Ovary (tissue), 9 donors: ENCODE measurements around the gene THEMIS2. TPM values are rescaled to one million over a fixed set of nuclear protein-coding genes. Genes with fewer than 3 reads are reported as not detected.

Source experiments
- DNase-seq, 5 donors: peaks; one replicate each; pipeline ENCODE4 v3.0.0-alpha.2; 2019 to 2020
- H3K27ac ChIP-seq, 2 donors: fragments of 200-600 bp; one replicate each; pipeline versions ENCODE4 v1.5.1 to v1.8.0; 2019 to 2022
- H3K27me3 ChIP-seq: fragments of 200-600 bp; one replicate; pipeline ENCODE4 v1.8.0; 2022
- H3K36me3 ChIP-seq: fragments of 200-600 bp; sonication (generic); one replicate; pipeline ENCODE4 v1.5.1; 2019
- H3K4me1 ChIP-seq: one replicate; pipeline ENCODE4 v1.8.1; 2013; ENCODE audit warnings: mild to moderate bottlenecking, moderate library complexity; ENCODE audit not compliant: insufficient read depth
- H3K4me3 ChIP-seq: fragments of 200-600 bp; sonication (generic); one replicate; pipeline ENCODE4 v1.5.1; 2017
- H3K9me3 ChIP-seq, 2 donors: fragments of 200-600 bp in 1 of 2; sonication (generic) in 1 of 2; one replicate each; pipeline versions ENCODE4 v1.5.1 to v1.8.1; 2013 to 2019; ENCODE audit warnings: mild to moderate bottlenecking in 1 of 2, moderate library complexity in 1 of 2
- CTCF ChIP-seq, 3 donors: fragments of 450-650 bp in 2 of 3; fragments of 200-600 bp in 1 of 3; IDR thresholded peaks; one replicate each; pipeline versions ENCODE4 v1.5.1 to v1.8.0; 2016 to 2022; ENCODE audit warnings: antibody characterized with exemption in 3 of 3, mild to moderate bottlenecking in 1 of 3
- EP300 ChIP-seq: sonication (generic); formaldehyde crosslinking; IDR thresholded peaks from one replicate; pipeline ENCODE4 v1.6.1; 2017; ENCODE audit warnings: antibody characterized with exemption
- POLR2A ChIP-seq: fragments of 450-650 bp; IDR thresholded peaks from one replicate; pipeline ENCODE4 v1.6.1; 2017; ENCODE audit warnings: antibody characterized with exemption, mild to moderate bottlenecking, moderate library complexity
- WGBS, 3 donors: extraction: QIAGEN DNeasy Blood & Tissue Kit in 1 of 3; methylation state at CpG; one replicate each; pipeline versions ENCODE4 v1.1.5 to v1.1.7; 2013 to 2017; 5-methylcytosine and 5-hydroxymethylcytosine counted together
- intact Hi-C, 4 donors: fragments of 100-400 bp; cut with DNase I; formaldehyde crosslinking; loops; one replicate each; pipeline versions ENCODE4 v1.11.0 to v1.15.1; 2022 to 2023
- polyA plus RNA-seq, 2 donors: library from polyadenylated mRNA; stranded (reverse); fragments of 200-250 nt in 1 of 2; fragments of 350-450 nt in 1 of 2; fragmentation: Illumina TruSeq in 1 of 2; extraction: RNeasy Lipid Tissue Mini Kit (QIAGEN cat#74804) in 1 of 2; gene quantifications; one replicate each; pipeline ENCODE4 v1.2.3, GENCODE V29; 2013 to 2014
- total RNA-seq, 7 donors: library from RNA; depleted of rRNA in 2 of 7; stranded (reverse); fragments of >200 nt in 2 of 7; fragmentation: NEBNext Ultra II Directional in 3 of 7; extraction: Animal tissue kit (Norgen Biotek cat#: 25700) in 3 of 7; gene quantifications; one replicate each; pipeline versions ENCODE4 v1.1.0 to v1.2.4, GENCODE V29; 2016 to 2023
- donor health status: DM: no; HTN: no; CAD: no; lungs with moderate emphysema.
- donor health status: DM: no; HTN: no; CAD: no.
- donor health status: Bipolar disorder and iron deficiency.
- donor health status: DM: yes; HTN: yes; CAD: no.
- donor health status: DM: no; HTN: no; CAD: no.
- donor health status: DM: yes; HTN: yes; CAD: no.

Gene THEMIS2
- total and polyA plus RNA-seq, 9 donors: 2.7 to 16.9 (median 7.8) TPM

DNA sequence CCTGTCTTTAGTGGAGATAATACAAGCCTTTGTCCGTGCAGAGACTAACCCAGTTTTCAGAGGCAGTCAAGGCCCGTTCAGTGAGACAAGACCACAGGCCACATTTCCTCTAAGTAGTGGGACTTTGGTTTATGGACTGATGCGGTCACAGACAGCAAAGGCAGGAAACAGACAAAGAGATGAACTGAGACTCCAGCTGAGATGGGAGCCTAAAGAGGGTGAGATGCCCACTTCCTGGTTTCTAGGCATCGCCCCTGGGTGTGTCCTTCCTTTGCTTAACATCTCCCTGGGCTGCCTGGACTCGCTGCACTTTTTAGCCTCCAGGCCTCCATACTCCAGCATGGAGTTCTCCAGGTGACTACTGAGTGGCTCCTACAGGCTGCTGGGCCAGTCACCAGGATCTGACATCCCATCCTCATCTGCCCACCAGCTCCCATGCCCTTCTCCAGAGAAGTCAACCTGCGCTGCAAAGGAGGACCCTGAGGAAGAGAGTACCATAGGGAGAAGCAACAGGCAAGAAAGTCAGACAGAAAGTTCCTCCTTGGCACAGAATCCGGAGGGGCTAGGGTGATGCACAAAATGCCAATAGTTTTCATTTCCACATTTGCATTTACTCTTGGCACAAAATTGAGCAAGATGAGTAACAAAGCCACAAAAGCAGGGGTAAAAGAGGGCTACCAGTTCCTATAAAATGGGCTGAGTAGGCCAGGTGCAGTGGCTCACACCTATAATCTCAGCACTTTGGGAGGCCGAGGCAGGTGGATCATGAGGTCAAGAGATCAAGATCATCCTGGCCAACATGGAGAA is 15.1 kb downstream of the THEMIS2 start:
- 84 to 92% (median 86%) methylated on average over 8 of the region's 8 CpGs for WGBS, 3 donors

DNA sequence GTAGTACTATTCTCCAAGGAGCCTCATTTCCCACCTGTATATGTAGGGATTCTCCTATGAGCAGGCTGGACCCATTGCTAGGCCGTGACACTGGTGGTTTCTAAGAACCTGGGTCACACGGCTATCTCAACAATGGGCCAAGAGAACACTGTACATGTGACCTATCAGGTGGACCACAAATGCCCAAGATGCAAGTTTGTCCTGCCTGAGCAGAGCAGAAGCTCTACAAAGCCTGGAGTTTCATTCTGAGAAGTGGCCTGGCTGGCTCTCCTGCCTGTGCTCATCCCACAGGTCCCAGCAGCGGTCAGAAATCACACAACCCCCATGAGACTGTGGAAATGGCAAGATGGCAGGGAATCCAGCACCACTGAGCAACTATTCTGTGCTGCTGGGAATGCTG is 17.2 kb downstream of the THEMIS2 start:
- H3K36me3 ChIP-seq: no peaks in the 10 kb centered on the region
- H3K27ac ChIP-seq: no peak overlapping the region
- 88 to 95% (median 95%) methylated on average over 3 of the region's 3 CpGs for WGBS, 3 donors

More for the DNA sequence above, 15.1 kb downstream of the THEMIS2 start:
- H3K4me3 ChIP-seq: no peak overlapping the region
- no peaks in the 10 kb centered on the region for H3K27me3 ChIP-seq
- intact Hi-C loops: no loop called here
- no peak for DNase-seq
- no peaks in the 10 kb centered on the region for H3K4me1 ChIP-seq
- no peak overlapping the region for H3K27ac ChIP-seq
- TF ChIP-seq CTCF (IDR thresholded peaks at IDR 0.05) (no peak), POLR2A (no peak), EP300 (no peak)
- no peaks in the 10 kb centered on the region for H3K36me3 ChIP-seq
- no peaks in the 10 kb centered on the region for H3K9me3 ChIP-seq

GRCh38 chr1:27891196-27891889 is 19.0 kb downstream of the THEMIS2 start:
- DNase-seq: no peak
- no peak for TF ChIP-seq POLR2A
- TF ChIP-seq EP300: peak; percentile 54
- intact Hi-C loops: no loop called here
- Histone ChIP-seq H3K9me3 (no peaks in the 10 kb centered on the region), H3K27me3 (no peaks in the 10 kb centered on the region), H3K27ac (no peak overlapping the region), H3K36me3 (no peaks in the 10 kb centered on the region), H3K4me3 (no peak overlapping the region), H3K4me1 (no peaks in the 10 kb centered on the region)
- WGBS, 3 donors: 81 to 83% (median 82%) methylated on average over 7 of the region's 7 CpGs

More for the DNA sequence above, 17.2 kb downstream of the THEMIS2 start:
- DNase-seq: no peak
- no peak overlapping the region for H3K4me3 ChIP-seq
- no peaks in the 10 kb centered on the region for H3K4me1 ChIP-seq
- TF ChIP-seq POLR2A (no peak), CTCF (IDR thresholded peaks at IDR 0.05) (no peak), EP300 (no peak)
- no peaks in the 10 kb centered on the region for H3K9me3 ChIP-seq
- intact Hi-C loops: no loop called here
- H3K27me3 ChIP-seq: no peaks in the 10 kb centered on the region

DNA sequence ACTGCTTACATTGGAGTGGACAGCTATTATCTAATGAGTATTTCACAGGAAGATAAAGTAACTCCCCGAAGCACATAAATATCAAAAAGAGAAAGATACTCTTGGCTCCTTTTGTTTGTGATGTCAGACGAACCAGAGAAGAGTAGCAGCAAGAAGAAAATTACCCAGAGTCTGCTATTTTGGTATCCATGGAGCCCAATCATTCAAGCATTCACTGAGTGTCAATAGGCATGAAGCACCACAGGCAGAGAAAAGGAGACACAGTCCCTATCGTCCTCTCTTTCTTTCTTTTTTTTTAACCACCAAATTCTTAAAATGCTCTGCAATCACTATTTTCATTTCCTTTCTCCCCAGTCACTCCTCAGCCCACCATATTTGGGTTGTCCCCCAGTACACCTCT is 22.2 kb downstream of the THEMIS2 start:
- Histone ChIP-seq H3K4me3 (no peak overlapping the region), H3K36me3 (no peaks in the 10 kb centered on the region), H3K27me3 (no peaks in the 10 kb centered on the region), H3K27ac (no peak overlapping the region), H3K9me3 (no peaks in the 10 kb centered on the region), H3K4me1 (no peaks in the 10 kb centered on the region)
- TF ChIP-seq CTCF (IDR thresholded peaks at IDR 0.05): no peak
- TF ChIP-seq EP300: no peak
- no peak for TF ChIP-seq POLR2A
- 53 to 62% (median 58%) methylated on average over 3 of the region's 3 CpGs for WGBS, 3 donors
- DNase-seq: no peak
- intact Hi-C loops: no loop called here

GRCh38 chr1:27906759-27907158 is 34.4 kb downstream of the THEMIS2 start:
- Histone ChIP-seq H3K27me3 (no peaks in the 10 kb centered on the region), H3K4me3 (no peak overlapping the region), H3K36me3 (no peaks in the 10 kb centered on the region), H3K4me1 (no peaks in the 10 kb centered on the region), H3K27ac (no peak overlapping the region), H3K9me3 (no peaks in the 10 kb centered on the region)
- intact Hi-C loops: no loop called here
- TF ChIP-seq CTCF (IDR thresholded peaks at IDR 0.05) (no peak), POLR2A (no peak), EP300 (no peak)
- WGBS, 3 donors: 47 to 74% (median 53%) methylated on average over 2 of the region's 2 CpGs
- DNase-seq: no peak
